Measurements from ENCODE around the gene ESR2.

Gene ESR2

DNA sequence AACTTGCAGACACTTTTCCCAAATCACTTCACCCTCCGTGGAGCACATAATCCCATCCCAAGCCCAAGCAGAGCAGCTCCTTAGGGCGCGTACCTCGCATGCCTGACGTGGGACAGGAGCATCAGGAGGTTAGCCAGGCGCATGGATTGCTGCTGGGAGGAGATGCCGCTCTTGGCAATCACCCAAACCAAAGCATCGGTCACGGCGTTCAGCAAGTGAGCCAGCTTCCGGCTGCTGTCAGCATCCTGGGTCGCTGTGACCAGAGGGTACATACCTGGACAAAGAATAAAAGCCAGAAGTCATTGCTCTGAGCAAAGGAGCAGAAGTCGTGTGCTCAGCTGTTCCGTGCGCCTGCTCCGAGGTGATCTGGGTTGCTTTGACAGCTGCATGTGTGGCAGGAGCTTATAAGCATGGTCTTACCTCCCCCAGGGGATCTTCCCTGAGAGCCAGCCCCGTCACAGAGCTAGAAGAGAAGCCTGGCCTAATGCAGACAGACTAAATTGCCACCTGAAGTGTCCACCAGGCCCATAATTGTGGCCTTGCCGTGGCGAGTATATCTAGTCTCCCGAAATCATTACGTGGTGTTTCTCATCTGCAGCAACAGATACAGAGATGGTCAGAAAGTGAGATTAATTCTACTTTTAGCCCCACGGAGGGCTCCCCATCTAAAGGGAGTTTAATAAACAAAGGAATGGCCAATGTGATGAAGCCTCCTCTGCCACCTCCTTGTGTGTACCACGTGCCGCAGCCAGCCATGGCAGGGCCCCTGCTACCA lies 59.1 kb downstream of the ESR2 start:
- FAIRE-seq (peak; percentile 62), DNase-seq (ENCODE audit: insufficient read length) (no peak)
- TF ChIP-seq POLR2AphosphoS5 (IDR thresholded peaks at IDR 0.05; ENCODE audit: low read depth, low read length) (no peak), POLR2A (IDR thresholded peaks at IDR 0.05; ENCODE audit: low read depth, low read length) (no peak), TAF1 (IDR thresholded peaks at IDR 0.05; ENCODE audit: borderline replicate concordance, low read depth, low read length) (no peak)

DNA sequence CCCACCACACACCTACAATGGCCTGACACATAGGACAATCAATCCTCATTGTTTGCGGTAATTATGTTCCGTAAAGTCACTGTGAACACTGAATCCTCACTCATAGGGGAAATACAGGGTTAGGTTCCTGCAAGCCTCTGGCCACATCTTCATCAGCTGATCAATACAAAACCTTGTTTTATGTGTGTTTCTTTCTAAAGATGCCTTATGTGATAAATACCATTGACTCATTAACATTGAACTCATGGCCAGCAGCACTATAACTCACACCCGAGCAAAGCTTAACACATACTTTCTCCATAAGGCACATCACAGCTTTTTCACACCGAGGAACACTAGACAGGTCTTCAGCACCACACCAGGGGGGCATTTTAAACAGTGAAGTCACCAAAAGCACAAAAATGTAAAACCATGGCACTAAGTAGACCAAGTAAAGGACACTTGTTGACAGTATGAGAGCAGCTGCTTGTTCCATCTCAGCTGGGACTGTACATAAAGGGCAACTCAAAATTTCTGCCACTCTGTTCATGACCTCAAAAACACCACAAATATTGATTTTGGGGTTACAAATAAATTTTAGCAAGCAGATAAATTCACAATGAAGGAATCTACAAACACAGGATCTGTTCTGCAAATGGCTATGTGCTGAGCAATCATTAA lies 60.5 kb downstream of the ESR2 start:
- DNase-seq (ENCODE audit: insufficient read length) (no peak), FAIRE-seq (no peak)
- TF ChIP-seq POLR2A (IDR thresholded peaks at IDR 0.05; ENCODE audit: low read depth, low read length): no peak
- no peak for TF ChIP-seq TAF1 (IDR thresholded peaks at IDR 0.05; ENCODE audit: borderline replicate concordance, low read depth, low read length)
- TF ChIP-seq POLR2AphosphoS5 (IDR thresholded peaks at IDR 0.05; ENCODE audit: low read depth, low read length): no peak

DNA sequence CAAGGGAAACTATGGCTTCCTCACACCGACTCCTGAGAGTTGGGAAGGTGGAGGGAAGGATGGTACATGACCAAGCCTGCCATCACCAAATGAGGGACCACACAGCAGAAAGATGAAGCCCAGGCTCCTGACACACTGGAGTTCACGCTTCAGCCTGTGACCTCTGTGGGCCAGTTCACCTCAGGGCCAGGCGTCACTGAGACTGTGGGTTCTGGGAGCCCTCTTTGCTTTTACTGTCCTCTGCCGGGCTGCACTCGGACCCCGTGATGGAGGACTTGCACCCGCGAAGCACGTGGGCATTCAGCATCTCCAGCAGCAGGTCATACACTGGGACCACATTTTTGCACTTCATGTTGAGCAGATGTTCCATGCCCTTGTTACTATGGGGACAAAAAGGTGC lies 61.2 kb downstream of the ESR2 start:
- no peak for TF ChIP-seq TAF1 (IDR thresholded peaks at IDR 0.05; ENCODE audit: borderline replicate concordance, low read depth, low read length)
- TF ChIP-seq POLR2A (IDR thresholded peaks at IDR 0.05; ENCODE audit: low read depth, low read length): no peak
- TF ChIP-seq POLR2AphosphoS5 (IDR thresholded peaks at IDR 0.05; ENCODE audit: low read depth, low read length): no peak
- DNase-seq (ENCODE audit: insufficient read length) (no peak), FAIRE-seq (peak; percentile 9)

DNA sequence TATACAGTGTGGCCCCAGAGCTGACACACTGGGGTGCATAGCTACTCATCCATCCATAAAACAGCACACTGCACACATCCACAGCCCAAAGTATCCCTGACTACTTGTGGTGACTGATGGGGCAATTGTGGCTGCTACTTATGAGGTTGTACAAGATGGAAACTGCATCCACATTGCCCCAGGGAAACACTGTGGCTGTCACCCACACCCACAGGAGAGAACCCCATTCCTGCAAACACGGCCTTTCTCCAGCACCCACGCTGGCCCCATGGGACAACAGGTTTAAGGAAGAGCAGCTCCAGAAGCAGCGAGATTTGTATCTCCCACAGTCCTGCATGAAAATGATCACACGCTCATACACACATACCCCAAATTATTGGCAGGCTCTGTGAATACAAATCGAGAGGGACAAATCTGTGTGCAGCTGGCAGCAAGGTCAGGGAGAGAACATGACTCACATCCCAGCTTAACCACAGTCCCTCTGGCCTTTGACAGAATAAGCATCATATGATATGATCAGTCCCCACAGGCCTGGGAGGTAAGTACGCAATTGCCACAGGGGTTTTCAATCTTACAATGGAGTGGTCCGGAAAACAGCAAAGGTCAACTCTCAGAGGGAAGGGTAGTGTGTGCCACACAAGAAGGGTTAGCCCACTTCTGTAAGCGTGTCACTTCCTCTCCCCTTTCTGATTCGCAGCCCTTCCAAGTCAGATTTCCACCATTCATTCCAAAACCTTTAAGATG lies 61.9 kb downstream of the ESR2 start:
- TF ChIP-seq POLR2AphosphoS5 (IDR thresholded peaks at IDR 0.05; ENCODE audit: low read depth, low read length) (no peak), POLR2A (IDR thresholded peaks at IDR 0.05; ENCODE audit: low read depth, low read length) (no peak), TAF1 (IDR thresholded peaks at IDR 0.05; ENCODE audit: borderline replicate concordance, low read depth, low read length) (no peak)
- FAIRE-seq (no peak), DNase-seq (ENCODE audit: insufficient read length) (no peak)

DNA sequence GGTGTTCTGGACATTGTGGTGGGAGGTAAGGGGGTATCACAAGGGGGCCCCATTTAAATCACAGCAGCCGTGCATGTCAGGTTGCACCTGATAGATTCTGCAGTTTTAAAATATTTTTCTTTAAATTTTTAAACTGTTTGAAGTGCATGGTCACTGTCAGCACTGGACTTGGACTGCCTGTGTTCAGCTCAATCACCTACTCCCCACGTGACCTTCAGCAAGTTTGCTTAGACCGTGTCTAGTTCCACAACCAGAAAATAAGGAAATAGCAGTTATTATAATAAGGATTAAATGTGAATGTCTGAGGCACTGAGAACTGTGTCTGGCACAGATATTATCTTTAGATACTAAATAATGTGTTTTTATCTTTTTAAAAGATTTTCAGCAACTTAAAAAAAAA lies 64.7 kb downstream of the ESR2 start:
- FAIRE-seq: no peak
- TF ChIP-seq POLR2A (IDR thresholded peaks at IDR 0.05; ENCODE audit: low read depth, low read length): no peak
- TF ChIP-seq POLR2AphosphoS5 (IDR thresholded peaks at IDR 0.05; ENCODE audit: low read depth, low read length): no peak
- TF ChIP-seq TAF1 (IDR thresholded peaks at IDR 0.05; ENCODE audit: borderline replicate concordance, low read depth, low read length): no peak
- DNase-seq (ENCODE audit: insufficient read length): no peak

DNA sequence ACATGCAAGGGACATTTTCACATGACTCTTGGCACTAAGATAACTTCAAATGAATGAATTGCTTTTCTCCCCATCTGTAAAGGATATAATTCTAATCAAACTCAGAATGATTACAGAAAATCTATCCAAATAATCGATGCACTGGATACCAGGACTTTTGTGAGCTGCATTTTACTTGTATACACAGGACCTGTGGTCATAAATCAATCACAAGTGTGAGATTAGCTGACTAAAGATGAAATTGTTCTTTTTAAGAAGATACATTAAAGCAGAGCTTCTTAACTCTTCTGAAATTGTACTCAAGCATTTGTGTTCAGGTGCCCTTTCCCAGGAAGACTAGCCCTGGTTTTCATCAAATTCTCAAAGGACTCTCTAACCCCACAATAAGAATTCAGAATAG lies 66.3 kb downstream of the ESR2 start:
- DNase-seq (ENCODE audit: insufficient read length) (no peak), FAIRE-seq (no peak)
- TF ChIP-seq POLR2A (IDR thresholded peaks at IDR 0.05; ENCODE audit: low read depth, low read length) (no peak), TAF1 (IDR thresholded peaks at IDR 0.05; ENCODE audit: borderline replicate concordance, low read depth, low read length) (no peak), POLR2AphosphoS5 (IDR thresholded peaks at IDR 0.05; ENCODE audit: low read depth, low read length) (no peak)

DNA sequence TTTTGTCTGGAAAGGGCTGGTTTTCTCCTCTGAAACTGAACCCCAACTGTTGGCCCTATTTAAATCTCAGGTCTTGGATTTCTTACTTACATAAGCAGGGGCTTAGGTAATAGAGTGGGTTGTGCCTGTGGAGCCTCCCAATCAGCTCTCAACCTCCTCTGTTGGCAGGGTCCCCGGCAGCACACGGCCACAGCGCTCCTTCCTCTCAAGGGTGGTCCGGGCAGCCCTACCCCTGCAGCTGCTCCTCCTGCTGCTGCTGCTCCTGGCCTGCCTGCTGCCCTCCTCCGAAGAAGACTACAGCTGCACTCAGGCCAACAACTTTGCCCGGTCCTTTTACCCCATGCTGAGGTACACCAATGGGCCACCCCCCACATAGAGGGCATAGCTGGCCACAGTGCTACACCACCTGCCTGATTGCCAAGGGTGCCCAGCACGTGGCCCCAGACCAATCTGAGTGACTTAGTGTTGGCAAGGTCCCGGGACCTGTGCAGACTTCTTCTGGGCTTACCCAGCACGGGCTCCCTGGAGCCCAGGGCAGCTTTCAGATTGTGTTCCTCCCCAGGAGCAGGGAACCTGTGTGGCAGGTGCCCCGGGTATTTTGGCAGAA lies 68.9 kb downstream of the ESR2 start:
- TF ChIP-seq POLR2A (IDR thresholded peaks at IDR 0.05; ENCODE audit: low read depth, low read length): no peak
- DNase-seq (ENCODE audit: insufficient read length) (no peak), FAIRE-seq (no peak)

DNA sequence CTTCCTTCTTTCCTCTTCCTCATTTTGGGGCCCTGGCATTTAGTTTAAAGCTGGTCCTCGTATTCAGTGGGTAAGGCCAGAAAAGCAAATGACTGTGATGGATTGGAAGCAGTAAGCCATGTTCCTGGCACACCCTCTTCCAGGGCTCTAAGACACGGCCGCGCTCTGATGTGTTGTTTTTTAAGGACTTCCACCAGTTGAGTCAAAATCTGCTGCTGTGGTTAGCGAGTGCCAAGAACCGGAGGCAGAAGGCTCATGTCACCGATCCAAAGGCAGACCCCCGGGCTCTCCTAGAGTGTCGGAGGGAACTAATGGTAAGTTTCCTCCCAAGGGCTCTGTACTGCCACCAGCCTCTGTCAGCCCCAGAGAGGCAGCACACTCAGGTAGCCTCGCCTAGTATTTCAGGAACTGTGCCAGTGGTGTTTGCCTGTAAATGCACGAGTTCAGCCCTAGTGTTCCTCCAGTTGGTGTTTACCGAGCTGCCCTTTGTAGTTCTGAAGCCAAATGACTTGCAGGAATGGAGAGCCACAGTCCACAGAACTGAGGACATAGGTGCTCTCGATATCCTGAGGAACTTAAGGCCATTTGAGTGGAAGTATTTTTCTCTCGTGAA lies 72.7 kb downstream of the ESR2 start:
- FAIRE-seq (peak; percentile 36), DNase-seq (ENCODE audit: insufficient read length) (no peak)
- no peak for TF ChIP-seq POLR2AphosphoS5 (IDR thresholded peaks at IDR 0.05; ENCODE audit: low read depth, low read length)
- TF ChIP-seq POLR2A (IDR thresholded peaks at IDR 0.05; ENCODE audit: low read depth, low read length): no peak
- TF ChIP-seq TAF1 (IDR thresholded peaks at IDR 0.05; ENCODE audit: borderline replicate concordance, low read depth, low read length): no peak

DNA sequence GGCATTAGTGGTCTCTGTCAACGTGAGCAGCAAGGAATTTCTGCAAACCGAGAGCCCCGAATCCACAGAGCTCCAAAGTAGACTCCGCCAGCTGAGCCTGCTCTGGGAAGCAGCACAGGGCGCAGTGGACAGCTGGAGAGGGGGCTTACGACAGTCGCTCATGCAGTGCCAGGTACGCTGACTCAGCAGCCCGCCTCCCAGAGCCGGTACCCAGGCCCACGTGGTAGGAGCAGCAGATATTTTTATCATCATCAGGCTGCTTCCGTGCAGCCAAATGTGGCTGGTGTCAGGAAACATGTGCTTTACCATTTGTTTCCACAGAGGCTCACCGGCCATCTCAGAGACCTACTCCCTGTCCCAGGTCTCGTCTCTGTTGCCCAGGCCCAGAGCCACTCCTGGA lies 73.7 kb downstream of the ESR2 start:
- no peak for TF ChIP-seq TAF1 (IDR thresholded peaks at IDR 0.05; ENCODE audit: borderline replicate concordance, low read depth, low read length)
- TF ChIP-seq POLR2AphosphoS5 (IDR thresholded peaks at IDR 0.05; ENCODE audit: low read depth, low read length): no peak
- TF ChIP-seq POLR2A (IDR thresholded peaks at IDR 0.05; ENCODE audit: low read depth, low read length): no peak
- peak; percentile 46 for FAIRE-seq
- DNase-seq (ENCODE audit: insufficient read length): no peak

DNA sequence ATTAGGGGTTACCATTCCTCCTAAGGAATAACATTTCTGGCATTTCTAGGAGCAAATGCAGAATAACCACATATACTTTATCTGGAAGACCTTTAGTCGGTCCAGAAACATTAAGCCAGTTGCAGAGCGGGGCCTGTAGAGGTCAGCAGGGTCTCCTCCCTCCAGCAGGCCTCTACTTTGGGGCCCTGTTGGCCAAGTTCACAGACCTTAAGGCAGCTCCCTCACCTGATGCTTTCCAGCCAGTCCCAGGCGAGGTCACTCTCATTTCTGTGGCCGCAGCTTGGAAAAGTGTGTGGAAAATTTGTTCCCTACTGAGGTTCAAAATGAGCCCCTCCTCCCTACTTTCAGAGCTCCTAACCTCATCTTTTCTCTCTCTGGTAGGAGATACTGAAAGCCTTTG lies 74.1 kb downstream of the ESR2 start:
- FAIRE-seq (no peak), DNase-seq (ENCODE audit: insufficient read length) (no peak)
- TF ChIP-seq POLR2A (IDR thresholded peaks at IDR 0.05; ENCODE audit: low read depth, low read length): no peak
- TF ChIP-seq TAF1 (IDR thresholded peaks at IDR 0.05; ENCODE audit: borderline replicate concordance, low read depth, low read length): no peak
- TF ChIP-seq POLR2AphosphoS5 (IDR thresholded peaks at IDR 0.05; ENCODE audit: low read depth, low read length): no peak
